CD1c-positive myeloid dendritic cell (primary cell): ENCODE measurements around the gene MINDY2.
"Not testable (repeated sequence)": the region's sequence is repeated elsewhere in the genome, so short reads cannot be mapped to it uniquely, and the experiment has no call there.

Experiments used
- DNase-seq: peaks from one replicate; pipeline ENCODE4 v3.0.0-alpha.2; 2016; ENCODE audit errors: extremely low spot score

The MINDY2 gene

DNA sequence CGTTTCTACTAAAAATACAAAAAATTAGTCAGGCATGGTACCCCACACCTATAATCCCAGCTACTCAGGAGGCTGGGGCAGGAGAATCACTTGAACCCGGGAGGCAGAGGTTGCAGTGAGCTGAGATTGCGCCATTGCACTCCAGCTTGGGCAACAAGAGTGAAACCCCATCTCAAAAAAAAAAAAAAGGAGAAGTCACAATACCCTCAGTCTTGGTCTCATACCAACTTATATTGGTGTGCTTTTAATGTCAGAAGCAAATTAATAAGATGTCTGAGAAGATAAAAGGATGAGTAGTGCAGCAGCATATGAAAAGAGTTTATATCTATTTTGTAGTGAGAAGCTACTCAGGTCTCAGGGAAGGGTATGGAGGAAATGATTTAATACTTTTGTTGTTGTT is 112.8 kb downstream of the MINDY2 start:
- not testable (repeated sequence) for DNase-seq

DNA sequence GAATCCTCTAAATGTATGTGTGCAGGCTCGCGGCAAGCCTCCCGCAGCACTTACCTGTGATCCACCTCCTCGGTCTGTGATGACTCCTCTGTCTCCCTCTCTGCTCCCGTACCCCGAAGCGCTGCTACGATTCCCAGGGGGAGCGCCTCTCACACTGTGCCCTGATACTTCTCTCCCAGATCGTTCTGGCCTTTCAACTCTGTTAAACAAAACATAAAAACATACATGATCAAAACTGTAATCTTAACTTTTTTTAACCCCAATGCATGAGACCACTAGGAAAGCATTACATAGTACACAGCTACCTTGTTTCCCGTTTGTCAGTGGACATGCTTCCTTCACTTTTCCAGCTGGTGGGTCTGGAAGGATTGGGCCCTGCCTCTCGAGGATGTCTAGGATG is 115.8 kb downstream of the MINDY2 start:
- no peak for DNase-seq

DNA sequence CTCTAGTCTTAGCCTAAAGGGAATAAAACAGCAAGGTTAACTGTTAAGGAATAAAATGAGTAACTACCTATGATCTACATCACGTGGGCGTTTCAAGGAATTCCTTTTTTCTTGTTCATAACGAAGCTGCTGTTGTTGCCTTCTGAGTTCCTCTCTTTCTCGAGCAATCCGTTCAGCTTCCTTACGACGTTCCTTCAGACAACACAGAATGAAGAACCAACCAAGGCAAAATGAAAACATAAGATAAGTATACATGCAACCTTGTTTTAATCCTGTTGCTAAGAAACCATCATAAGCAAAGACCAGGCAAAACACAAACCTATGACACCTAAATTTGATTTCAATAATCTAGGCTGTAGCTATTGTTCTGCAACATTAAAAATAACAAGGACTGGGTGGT is 118.3 kb downstream of the MINDY2 start:
- peak; percentile 73 for DNase-seq

DNA sequence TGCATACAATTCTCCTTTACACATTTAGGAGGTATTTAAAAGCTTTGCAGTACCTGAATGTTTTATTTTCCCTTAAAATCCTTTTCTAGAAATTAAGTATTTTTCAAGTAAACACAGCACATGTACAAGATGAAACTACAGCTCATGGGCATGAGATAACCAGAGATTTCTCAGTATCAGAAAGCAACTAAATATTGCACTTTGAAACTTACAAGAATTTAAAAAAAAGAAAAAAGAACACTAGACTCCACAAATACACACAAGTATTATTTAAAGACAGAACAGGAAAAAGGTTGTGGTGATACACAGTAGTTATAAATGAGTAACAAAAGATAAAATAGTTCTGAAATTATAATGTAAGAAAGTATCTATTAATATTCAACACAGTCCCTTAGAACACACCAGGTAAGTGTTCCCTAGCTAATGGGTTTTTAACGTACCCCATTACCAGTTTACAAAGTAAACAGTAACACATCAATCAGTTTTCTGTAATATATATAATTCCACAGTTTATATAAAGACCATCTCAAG is 127.1 kb downstream of the MINDY2 start:
- no peak for DNase-seq

DNA sequence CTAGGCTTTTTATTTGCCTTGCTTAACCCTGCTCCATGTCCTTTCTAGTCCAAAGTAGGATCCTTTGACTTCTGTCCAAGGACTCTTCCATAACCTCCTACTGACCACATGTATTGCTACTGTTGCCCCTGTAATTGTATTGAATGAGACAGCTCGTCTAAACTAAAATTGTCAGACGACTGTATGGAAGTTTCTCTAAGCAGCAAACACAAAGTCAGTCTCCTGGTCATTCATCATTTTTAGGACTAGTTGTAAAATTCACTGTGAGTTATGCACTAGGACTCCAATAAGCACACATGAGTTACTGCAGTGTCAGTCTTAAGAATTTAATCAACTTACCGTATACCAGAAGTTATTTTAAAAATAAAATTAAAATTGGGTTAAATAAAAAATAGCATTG is 129.5 kb downstream of the MINDY2 start:
- no peak for DNase-seq

DNA sequence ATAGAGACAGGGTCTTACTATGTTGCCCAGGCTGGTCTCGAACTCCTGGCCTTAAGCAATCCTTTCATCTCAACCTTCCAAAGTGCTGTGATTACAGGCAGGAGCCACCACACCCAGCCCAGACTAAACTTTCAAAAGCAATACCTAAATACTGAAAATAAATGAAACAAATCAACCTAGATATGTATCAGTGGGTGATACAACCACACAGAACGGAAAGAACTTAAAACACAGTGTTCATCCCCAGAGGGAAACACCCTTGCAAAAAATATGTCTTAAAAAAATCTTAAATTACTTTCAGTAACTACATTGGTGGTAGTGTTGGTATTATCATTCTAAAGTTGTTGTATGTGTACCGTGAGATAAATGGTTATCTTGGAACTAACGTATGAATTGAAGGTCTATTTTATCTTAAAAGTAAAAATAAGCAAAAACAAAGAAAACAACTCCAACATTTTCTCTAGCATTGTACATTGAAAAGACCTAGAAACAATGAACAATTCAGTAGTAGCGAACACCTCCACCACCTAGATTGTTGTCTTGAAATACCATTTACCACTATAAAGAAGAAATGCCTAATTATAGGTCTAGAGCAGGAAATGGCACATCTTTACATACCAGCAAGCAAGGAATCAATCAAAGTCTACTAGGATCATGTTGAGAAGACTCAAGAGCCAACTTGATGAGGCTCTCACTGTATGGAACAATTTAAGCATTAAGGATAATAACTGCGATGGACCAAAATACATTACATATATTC is 137.6 kb downstream of the MINDY2 start:
- no peak for DNase-seq

DNA sequence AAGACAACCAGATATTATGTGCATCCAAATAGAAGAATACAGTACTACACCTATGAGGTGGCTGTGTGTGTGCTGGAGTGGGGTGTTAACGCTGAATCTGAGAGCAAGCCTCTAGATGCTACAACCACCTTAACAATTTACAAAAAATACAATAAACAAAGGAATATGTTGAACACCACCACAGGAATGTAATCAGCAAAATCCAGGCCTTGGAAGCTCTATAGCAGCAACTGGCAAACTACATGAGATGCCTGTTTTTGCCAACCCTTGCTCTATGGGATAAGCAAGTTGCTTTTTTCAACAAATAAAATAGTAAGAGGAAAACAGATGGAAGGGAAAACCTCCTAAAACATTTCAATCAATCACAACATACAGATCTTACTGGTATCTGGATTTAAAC is 138.5 kb downstream of the MINDY2 start:
- no peak for DNase-seq

DNA sequence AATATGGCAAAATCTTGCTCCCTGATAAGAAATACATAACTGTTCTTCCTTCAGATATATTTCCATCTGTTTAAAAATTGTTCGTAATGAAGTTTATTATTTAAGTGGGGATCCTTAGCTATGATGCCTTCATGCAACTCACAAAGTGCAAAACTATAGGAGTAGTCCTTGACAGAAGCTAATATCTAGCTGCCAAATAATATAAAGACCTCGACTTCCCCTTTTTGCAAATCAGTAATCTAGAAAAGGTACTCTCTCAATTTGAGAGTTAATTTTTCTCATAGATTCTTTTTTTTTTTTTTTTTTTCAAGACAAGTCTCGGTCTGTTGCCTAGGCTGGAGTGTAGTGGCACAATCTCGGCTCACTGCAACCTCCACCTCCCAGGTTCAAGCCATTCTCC is 139.4 kb downstream of the MINDY2 start:
- DNase-seq = no peak
